C1 segment of cervical spinal cord (tissue), 14 donors: ENCODE results near the gene PGM5.

Source experiments
- DNase-seq, 14 donors: peaks; one replicate each; lab custom pipeline; 2025; lab: John Stamatoyannopoulos, UW

PGM5 gene

GRCh38 chr9:68495247-68495646 lies 138.8 kb downstream of the PGM5 start:
- DNase-seq = no peak

- no peak for DNase-seq
These were observed 139.9 kb downstream of the PGM5 start for GRCh38 chr9:68496356-68496755.

DNA sequence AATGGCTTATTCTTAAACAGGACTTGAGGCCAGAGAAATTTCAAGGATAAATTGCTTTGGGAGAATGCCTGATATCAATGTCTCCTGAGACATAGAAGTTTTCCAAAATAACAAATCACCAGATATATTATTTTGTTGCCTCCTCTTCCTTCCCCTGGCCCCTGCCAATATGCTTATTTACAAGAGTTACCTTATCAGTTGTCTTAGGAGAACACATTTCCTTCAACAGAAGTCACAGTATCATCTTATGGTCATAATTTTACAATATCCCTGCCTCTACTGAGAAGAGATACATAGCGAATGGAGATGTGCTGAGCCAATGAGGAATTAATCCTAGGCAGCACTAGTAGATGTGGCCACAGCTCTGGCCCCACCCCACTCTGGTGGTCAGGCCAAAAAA lies 141.2 kb downstream of the PGM5 start:
- no peak for DNase-seq

DNA sequence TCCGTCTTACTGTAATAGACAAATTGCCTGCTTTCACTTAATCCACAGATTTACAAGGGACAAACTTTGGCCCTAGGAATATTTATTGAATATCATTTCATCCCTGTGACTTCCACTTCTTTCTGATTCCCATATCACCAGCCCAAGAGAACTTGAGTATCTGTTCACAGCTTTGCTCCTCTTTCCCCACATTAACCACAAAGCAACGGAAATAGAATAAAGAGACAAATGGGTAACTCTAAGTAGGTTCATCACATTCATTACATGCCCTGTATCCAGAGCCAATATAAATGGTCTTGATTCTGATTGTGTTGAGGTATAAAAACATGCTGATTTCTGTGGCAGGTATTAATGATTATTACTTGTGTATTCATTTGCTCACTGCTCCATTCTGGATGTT lies 142.4 kb downstream of the PGM5 start:
- DNase-seq = no peak

- no peak for DNase-seq
These were observed 144.3 kb downstream of the PGM5 start for GRCh38 chr9:68500457-68501381.

DNA sequence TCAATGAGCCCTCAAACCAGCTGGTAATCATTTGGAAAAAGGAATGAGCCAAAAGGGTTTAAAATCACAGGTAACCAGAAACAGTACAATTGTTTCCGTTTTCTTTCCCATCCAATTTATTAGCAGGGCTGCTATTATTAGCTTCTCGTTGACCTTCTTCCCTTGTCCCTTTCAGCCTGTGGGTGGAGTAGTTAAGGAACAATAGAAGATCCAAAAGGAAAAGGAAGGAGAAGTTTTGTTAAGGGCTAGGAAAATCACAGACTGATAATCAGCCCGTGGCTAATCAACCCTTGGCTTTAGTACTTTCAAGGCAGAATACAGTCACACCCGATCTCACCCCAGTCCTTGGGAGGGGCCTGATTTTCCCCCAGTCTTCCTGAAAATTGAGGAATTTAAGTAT lies 145.9 kb downstream of the PGM5 start:
- no peak for DNase-seq

DNA sequence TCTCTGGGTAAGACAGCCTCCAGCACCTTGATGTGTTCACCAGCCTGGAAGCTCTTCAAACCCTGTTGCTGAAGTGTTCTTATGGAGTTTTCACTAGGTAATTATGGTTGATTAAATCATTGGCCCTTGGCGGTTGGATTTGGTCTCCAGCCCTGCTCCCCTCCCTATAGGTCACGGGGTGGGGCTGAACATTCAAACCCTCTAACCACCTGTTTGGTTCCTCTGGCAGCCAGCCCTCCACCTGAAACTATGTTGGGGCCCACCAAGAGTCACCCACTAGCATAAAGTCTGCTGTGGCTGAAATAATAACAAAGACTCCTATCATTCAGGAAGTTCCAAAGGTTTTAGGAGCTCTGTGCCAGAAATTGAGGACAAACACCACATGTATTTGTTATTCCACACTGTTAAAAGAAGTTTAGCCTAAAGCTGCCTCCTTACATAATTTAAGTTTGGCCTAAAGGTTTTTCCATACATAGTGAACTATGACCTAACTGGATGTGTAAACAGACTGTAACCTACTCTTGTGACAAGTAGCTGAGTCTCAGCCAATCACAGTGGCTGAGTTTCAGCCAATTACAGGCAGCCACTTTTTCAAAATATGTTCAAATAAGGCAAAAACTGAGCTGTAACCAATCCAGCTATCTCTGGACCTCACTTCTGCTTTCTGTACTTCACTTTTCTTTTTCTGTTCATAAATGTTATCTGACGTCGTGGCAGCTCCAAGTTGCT lies 149.4 kb downstream of the PGM5 start:
- no peak for DNase-seq

- no peak for DNase-seq
These were observed 150.1 kb downstream of the PGM5 start for GRCh38 chr9:68506551-68506950.

DNA sequence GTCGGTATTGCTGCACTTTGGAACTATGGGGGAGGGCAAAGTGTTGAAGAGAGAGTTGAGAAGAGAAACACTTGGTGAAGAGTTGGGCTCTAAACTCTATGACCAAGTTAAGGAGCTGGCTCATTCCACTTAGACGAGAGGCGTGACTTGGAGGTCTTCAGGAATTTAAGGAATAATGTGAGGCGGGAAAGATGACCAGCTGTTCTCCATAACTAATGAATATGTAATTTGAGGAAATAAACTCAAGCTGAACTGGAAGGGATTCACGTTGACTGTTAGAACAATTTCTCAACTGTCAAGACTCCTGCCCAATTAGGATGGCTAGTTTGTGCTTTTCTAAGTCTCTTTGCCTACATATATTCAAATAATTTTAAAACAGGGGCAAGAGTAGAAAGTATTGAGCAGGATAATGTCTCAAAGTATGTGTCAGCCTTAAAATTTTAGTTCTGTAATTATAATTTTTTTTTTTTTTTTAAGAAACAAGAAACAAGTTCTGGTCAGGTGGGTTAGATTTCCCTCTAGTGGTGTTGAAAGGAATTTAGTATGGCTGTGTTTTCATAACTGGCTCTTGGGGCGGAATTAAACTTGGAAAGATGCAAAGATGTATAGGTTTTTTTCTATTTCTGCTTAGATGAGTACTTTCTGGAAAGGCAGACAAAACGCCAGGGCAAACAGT lies 150.9 kb downstream of the PGM5 start:
- DNase-seq = peak in 2 of 14 donors; percentile 1 to 16

GRCh38 chr9:68507806-68508145 lies 151.4 kb downstream of the PGM5 start:
- DNase-seq = no peak

DNA sequence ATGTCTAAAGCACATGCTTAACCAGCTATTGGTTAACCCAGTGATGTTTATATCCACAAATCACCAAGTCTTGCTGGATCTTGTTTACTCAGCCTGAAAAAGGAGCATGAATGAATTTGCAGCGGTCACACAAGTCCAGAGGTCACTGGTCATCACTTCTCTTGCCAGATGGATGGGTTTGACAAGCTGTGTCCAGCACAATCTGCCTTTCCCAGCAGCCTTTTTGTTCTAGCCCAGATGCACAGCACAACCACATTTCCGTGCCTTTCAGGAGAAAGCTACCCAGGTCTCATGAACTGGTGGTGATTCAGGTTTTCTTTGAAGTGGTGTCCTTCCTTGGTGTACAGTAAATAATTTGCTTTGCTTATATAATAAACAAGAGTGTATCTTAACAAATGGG lies 152.1 kb downstream of the PGM5 start:
- no peak for DNase-seq

DNA sequence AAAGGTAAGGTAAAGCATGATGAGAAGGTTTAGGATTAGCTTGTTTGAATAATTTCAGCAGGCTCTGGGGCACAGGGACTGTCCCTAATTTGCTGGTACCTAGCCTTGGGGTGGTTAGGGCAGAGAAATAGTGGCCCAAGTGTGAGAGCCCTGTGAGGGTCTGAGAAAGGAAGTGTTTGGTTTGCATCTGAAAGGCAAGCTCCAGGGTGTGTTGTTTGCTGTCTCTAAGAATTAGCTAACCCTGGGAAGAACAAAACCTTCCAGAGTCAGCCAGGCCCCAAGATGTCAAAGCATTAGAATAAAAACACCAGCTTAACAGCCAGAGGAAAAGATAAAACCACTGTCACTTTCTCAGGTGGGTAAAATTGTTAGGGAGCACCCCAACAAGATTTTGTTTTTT lies 153.3 kb downstream of the PGM5 start:
- DNase-seq = no peak

GRCh38 chr9:68513385-68513784 lies 157.0 kb downstream of the PGM5 start:
- no peak for DNase-seq

- DNase-seq = no peak
These were observed 157.6 kb downstream of the PGM5 start for GRCh38 chr9:68513981-68514380.

DNA sequence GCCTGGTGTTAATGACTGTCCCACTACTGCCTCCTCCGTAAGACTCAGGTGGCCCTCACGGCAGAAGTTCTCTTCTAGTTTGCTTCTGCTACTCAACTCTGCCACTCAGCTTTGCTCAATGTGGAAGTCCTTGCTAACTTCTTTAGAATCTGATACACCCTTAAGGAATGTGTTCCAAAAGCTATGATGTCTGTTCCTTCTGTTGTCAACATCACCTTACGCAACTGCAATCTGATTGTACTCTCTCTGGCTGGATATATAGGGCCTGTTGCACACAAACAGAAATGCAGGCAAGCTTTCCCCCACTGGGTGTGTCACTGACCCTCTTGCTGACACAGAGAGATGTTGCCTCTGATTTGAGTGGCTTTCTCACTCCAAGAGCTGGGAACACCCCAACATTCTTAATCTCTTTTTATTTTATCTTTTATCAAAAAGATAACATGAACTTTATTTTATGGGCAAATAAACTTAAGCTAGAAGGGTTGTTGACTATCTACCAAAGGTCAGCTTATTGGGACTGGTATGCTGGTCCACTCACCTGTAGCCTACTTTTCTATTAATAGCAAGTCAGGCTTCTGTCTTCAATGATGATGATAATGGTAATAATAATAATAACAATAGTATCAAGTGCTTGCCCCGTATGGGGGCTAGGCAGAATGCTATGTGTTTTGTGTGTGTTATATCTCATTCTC lies 159.1 kb downstream of the PGM5 start:
- no peak for DNase-seq

GRCh38 chr9:68522131-68522530 lies 165.7 kb downstream of the PGM5 start:
- peak in 2 of 14 donors; percentile 2 to 5 for DNase-seq

DNA sequence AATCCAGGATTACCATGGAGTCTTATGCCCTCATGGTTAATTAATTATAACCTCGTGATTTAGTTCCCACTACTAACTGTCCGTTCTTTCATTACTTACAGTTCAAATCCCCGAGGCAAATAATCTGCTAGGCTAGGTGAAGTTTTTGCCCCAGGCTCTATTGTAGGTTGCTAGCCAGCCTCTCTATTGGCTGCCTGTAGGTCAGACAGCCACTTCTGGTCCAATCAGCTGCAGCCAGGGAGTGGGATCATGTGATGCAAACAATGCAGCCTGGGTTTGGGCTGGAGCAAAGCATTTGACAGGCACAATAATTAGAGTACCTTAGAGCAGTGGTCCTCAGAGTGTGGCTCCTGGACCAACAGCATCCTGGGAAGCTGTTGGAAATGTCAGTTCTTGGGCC lies 166.5 kb downstream of the PGM5 start:
- no peak for DNase-seq

DNA sequence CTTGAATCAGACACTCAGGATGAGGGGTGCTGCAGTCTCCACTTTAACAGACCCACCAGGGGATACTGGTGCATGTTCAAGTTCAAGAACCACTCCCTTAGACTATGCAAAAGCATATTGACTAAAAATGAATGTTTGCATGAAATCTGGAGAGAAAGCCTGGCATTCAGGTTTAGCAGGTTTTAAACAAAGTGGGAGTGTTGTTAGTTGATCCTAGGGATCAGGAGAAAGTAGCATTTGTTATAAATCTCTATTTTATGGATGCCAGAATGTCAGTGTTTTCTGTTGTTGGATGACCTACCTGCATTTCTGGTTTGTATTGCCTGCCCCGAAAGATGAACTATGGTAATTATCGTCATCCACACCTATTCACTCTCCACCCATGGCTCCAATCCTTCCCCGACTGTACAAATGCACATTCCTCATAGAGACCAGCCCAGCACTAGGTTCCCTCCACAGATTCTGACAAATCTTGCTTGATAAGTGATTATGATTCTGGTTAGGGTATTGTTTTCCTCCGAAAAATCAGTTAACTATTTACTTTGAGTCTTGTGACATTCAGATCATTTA lies 167.0 kb downstream of the PGM5 start:
- DNase-seq = no peak

DNA sequence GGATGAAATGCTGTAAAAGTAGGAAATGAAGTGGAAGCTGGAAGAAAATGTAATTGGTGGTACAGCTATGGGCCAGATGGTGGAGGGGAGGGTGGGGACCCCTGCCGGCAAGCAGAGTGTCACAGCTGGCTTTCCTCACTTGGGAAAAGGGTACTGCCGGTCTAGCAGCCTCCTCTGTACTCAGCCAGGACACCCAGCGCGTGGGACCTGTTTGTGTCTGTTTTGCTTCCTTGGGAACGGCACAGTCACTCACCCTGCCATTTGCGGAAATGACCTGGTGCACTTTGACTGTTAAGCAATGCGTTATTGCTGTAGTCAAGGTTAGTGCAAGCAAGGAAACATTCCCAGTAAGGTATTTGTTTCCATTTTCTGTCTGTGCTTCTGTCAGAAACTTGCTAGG lies 174.2 kb downstream of the PGM5 start:
- no peak for DNase-seq

GRCh38 chr9:68532131-68532530 lies 175.7 kb downstream of the PGM5 start:
- DNase-seq = no peak

- peak in 1 of 14 donors; percentile 17 for DNase-seq
These were observed 177.3 kb downstream of the PGM5 start for GRCh38 chr9:68533678-68534077.
